ENCODE results near the gene TIMM44.
"Not testable (repeated sequence)": the region's sequence is repeated elsewhere in the genome, so short reads cannot be mapped to it uniquely, and the experiment has no call there.

Gene TIMM44

GRCh38 chr19:7953060-7953459 lies 9.6 kb upstream of the TIMM44 start:
- in situ Hi-C loops (cut with MboI; ENCODE audit: low sequenced_read_pairs): no loop called here

- in situ Hi-C loops (cut with MboI; ENCODE audit: low sequenced_read_pairs): no loop called here
Observed at GRCh38 chr19:7947939-7948338, 4.5 kb upstream of the TIMM44 start.

GRCh38 chr19:7944177-7944761 lies 803 bp upstream of the TIMM44 start:
- in situ Hi-C loops (cut with MboI; ENCODE audit: low sequenced_read_pairs): no loop called here

- in situ Hi-C loops (cut with MboI; ENCODE audit: low sequenced_read_pairs): no loop called here
Observed at GRCh38 chr19:7942981-7943443, 454 bp downstream of the TIMM44 start.

- in situ Hi-C loops (cut with MboI; ENCODE audit: low sequenced_read_pairs): no loop called here
Observed at GRCh38 chr19:7941895-7942596, 1.4 kb downstream of the TIMM44 start.

- in situ Hi-C loops (cut with MboI; ENCODE audit: low sequenced_read_pairs): no loop called here
Observed at GRCh38 chr19:7940841-7941240, 2.6 kb downstream of the TIMM44 start.

- in situ Hi-C loops (cut with MboI; ENCODE audit: low sequenced_read_pairs): no loop called here
Observed at GRCh38 chr19:7934766-7935165, 8.7 kb downstream of the TIMM44 start.

GRCh38 chr19:7933828-7934725 lies 9.4 kb downstream of the TIMM44 start:
- in situ Hi-C loops (cut with MboI; ENCODE audit: low sequenced_read_pairs): no loop called here

- in situ Hi-C loops (cut with MboI; ENCODE audit: low sequenced_read_pairs): no loop called here
Observed at GRCh38 chr19:7933411-7933810, 10.1 kb downstream of the TIMM44 start.

- in situ Hi-C loops (cut with MboI; ENCODE audit: low sequenced_read_pairs): no loop called here
Observed at GRCh38 chr19:7932930-7933300, 10.6 kb downstream of the TIMM44 start.

- in situ Hi-C loops (cut with MboI; ENCODE audit: low sequenced_read_pairs): no loop called here
Observed at GRCh38 chr19:7932276-7932929, 11.1 kb downstream of the TIMM44 start.

GRCh38 chr19:7931221-7932061 lies 12.0 kb downstream of the TIMM44 start:
- in situ Hi-C loops (cut with MboI; ENCODE audit: low sequenced_read_pairs): no loop called here

GRCh38 chr19:7930765-7931164 lies 12.7 kb downstream of the TIMM44 start:
- in situ Hi-C loops (cut with MboI; ENCODE audit: low sequenced_read_pairs): no loop called here

GRCh38 chr19:7930030-7930429 lies 13.4 kb downstream of the TIMM44 start:
- in situ Hi-C loops (cut with MboI; ENCODE audit: low sequenced_read_pairs): not testable (repeated sequence)

- in situ Hi-C loops (cut with MboI; ENCODE audit: low sequenced_read_pairs): no loop called here
Observed at GRCh38 chr19:7928741-7929701, 14.4 kb downstream of the TIMM44 start.

GRCh38 chr19:7928334-7928706 lies 15.1 kb downstream of the TIMM44 start:
- in situ Hi-C loops (cut with MboI; ENCODE audit: low sequenced_read_pairs): no loop called here

- in situ Hi-C loops (cut with MboI; ENCODE audit: low sequenced_read_pairs): no loop called here
Observed at GRCh38 chr19:7927605-7928333, 15.7 kb downstream of the TIMM44 start.

- in situ Hi-C loops (cut with MboI; ENCODE audit: low sequenced_read_pairs): no loop called here
Observed at GRCh38 chr19:7926727-7927604, 16.5 kb downstream of the TIMM44 start.

Measured in hTERT RPE-1 (cell line).